Measurements from ENCODE around the gene YWHAG. TPM values are rescaled to one million over a fixed set of nuclear protein-coding genes. Genes with fewer than 3 reads are reported as not detected.

YWHAG gene
- total and polyA plus RNA-seq, 2 of the 13 experiments (the other 11 are each of a cell fraction or from before 2014, with no cell fraction given), result 36.9 to 67.5 TPM

DNA sequence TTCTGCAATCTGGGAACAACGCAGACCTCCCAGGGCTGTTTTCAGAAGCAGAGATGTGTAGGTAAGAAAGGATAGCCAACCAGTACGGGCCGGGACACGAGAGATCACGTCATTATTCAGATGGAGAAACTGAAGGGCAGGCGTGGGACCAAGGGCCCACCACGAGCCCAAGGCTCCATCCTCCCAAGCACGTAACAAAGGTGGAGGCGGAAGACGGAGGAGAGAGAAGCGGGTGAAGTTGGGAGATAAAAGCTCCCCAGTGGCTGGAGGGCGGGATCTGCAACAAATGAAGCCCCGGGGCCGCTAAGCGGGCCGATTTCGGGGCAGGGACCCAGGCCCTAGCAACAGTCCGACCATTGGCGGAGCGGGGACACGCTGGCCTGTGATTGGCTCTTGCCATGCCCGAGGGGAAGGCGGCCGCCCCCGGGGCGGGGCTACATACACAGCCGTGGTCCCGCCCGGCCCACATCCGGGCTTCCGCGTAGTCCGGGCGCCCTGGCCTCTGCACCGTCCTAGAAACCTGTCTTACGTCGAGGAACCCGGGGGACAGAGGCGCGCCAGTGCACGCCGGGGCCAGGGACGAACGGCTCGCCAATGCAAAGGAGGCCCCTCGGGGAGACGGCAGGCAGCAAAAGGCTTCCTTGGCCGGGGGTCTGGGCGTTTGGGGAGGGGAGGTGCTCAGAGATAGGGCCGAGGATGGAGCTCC lies 40.9 kb downstream of the YWHAG start (continued):
- TF ChIP-seq ARID4A (CRISPR knock-in tag; IDR thresholded peaks at IDR 0.05; ENCODE audit: borderline replicate concordance) (peak; percentile 72), BHLHE40 (IDR thresholded peaks at IDR 0.05; ENCODE audit: low read length) (no peak), AGO2 (optimal IDR thresholded peaks at IDR 0.05; ENCODE audit: low read depth, low read length) (peak; percentile 84), POLR2AphosphoS2 (IDR thresholded peaks at IDR 0.05; ENCODE audit: low read depth, low read length) (no peak), YEATS2 (CRISPR knock-in tag; IDR thresholded peaks at IDR 0.05; ENCODE audit: borderline replicate concordance) (peak; percentile 61; the same call in 1 of the 2 replicates), NONO (IDR thresholded peaks at IDR 0.05) (no peak), NONO (CRISPR knock-in tag; conservative IDR thresholded peaks at IDR 0.05) (peak; percentile 62; the same call in 1 of the 2 replicates), PAWR (CRISPR knock-in tag; IDR thresholded peaks at IDR 0.05; ENCODE audit: borderline replicate concordance) (0 out of 2 replicates have a peak, but pooled peaks have one; percentile 36), NKX3-1 (CRISPR knock-in tag; IDR thresholded peaks at IDR 0.05) (no peak), ZNF276 (CRISPR knock-in tag; IDR thresholded peaks at IDR 0.05; ENCODE audit: low read depth) (0 out of 2 replicates have a peak, but pooled peaks have one; percentile 54), ZZZ3 (CRISPR knock-in tag; IDR thresholded peaks at IDR 0.05; ENCODE audit: borderline replicate concordance) (no peak), PAXIP1 (CRISPR knock-in tag; conservative IDR thresholded peaks at IDR 0.05) (peak; percentile 13; the same call in 1 of the 2 replicates), JUNB (CRISPR knock-in tag; IDR thresholded peaks at IDR 0.05; ENCODE audit: borderline replicate concordance) (no peak), ZNF780A (CRISPR knock-in tag; IDR thresholded peaks at IDR 0.05) (no peak), SPEN (CRISPR knock-in tag; IDR thresholded peaks at IDR 0.05; ENCODE audit: low read depth) (peak; percentile 56; the same call in 1 of the 2 replicates), KDM5B (CRISPR knock-in tag; IDR thresholded peaks at IDR 0.05; ENCODE audit: borderline replicate concordance) (peak; percentile 50; the same call in 1 of the 2 replicates), ATF1 (CRISPR knock-in tag; IDR thresholded peaks at IDR 0.05) (peak; percentile 71)
- TF ChIP-seq, protein P1, sequence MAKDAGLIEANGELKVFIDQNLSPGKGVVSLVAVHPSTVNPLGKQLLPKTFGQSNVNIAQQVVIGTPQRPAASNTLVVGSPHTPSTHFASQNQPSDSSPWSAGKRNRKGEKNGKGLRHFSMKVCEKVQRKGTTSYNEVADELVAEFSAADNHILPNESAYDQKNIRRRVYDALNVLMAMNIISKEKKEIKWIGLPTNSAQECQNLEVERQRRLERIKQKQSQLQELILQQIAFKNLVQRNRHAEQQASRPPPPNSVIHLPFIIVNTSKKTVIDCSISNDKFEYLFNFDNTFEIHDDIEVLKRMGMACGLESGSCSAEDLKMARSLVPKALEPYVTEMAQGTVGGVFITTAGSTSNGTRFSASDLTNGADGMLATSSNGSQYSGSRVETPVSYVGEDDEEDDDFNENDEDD (CRISPR knock-in tag; IDR thresholded peaks at IDR 0.05; ENCODE audit: borderline replicate concordance), result peak; percentile 44; the same call in 1 of the 2 replicates
